T-helper 1 cell treated with Interleukin-12 subunit alpha and Interleukin-12 subunit beta and Interleukin-4 antibody, amounts not matched to agents 30 μg/mL and 1 μg/mL, for 36 hours (primary cell): ENCODE data around the gene ABHD16B.

Experiments
- H3K27ac Mint-ChIP-seq: one replicate; pipeline ENCODE4 v1.8.0; 2021; ENCODE audit warnings: mild to moderate bottlenecking, mixed read lengths
- H3K27me3 Mint-ChIP-seq: one replicate; pipeline ENCODE4 v1.8.0; 2021; ENCODE audit warnings: low read depth, mixed read lengths
- H3K36me3 Mint-ChIP-seq: one replicate; pipeline ENCODE4 v1.8.0; 2021; ENCODE audit warnings: low read depth, mixed read lengths
- H3K4me1 Mint-ChIP-seq: one replicate; pipeline ENCODE4 v1.8.0; 2021; ENCODE audit warnings: low read depth, mixed read lengths
- H3K4me3 Mint-ChIP-seq: one replicate; pipeline ENCODE4 v1.8.0; 2021; ENCODE audit warnings: mild to moderate bottlenecking, moderate library complexity, mixed read lengths
- H3K9me3 Mint-ChIP-seq: one replicate; pipeline ENCODE4 v1.8.0; 2021; ENCODE audit warnings: mixed read lengths

The ABHD16B gene

DNA sequence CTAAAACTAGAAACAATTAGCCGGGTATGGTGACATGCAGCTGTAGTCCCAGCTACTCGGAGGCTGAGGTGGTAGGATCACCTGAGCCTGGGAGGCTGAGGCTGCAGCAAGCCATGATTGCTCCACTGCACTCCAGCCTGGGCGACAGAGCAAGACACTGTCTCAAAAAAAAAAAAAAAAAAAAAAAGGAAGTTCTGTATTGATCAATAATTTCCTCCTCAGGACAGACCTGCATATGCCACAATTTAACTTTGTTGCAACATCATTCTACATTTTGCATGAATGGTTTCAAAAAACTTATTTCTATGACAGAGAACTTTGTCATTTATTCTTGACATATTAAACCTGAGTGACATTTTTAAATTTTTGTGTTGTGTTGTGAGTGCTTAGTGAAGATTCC, 39.1 kb downstream of the ABHD16B start:
- Mint-ChIP-seq H3K4me3 (no peak overlapping the region), H3K27ac (no peak overlapping the region), H3K36me3 (peaks cover 26% of the 10 kb centered on the region), H3K4me1 (peaks cover 45% of the 10 kb centered on the region), H3K27me3 (no peaks in the 10 kb centered on the region), H3K9me3 (no peaks in the 10 kb centered on the region)

DNA sequence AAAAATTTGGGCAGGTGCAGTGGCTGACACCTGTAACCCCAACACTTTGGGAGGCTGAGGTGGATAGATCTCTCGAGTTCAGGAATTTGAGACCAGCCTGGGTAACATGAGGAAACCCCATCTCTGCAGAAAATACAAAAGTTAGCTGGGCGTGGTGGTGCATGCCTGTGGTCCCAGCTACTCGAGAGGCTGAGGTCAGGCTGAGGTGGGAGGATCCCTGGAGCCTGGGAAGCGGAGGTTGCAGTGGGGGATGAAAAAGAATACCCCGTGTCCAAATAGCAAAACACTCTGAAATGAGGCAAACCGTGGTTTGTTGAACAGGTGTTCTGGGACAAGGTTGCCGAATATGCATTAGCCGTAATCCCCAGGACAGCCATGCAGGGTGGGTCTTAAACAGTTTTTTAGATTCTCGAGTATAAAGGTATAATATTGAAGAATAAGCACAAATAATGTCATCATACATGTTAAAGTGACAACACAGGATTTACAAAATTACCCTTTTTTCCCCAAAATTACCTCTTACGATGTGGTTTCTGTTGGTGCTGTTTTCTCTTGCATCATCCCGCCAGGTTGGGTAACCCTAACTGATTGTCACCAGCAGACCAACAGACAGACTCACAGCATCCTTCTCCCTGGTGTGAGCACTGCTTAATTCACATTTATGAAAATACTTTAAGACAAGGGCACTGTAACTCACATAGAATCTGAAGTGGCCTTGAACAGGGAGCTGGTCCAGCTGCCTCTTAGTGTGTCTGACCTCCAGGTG, 42.7 kb downstream of the ABHD16B start:
- Mint-ChIP-seq H3K4me3 (no peak overlapping the region), H3K36me3 (peaks cover 12% of the 10 kb centered on the region), H3K27me3 (no peaks in the 10 kb centered on the region), H3K4me1 (peaks cover 22% of the 10 kb centered on the region), H3K9me3 (no peaks in the 10 kb centered on the region), H3K27ac (peak overlapping the region; percentile 72)

GRCh38 chr20:63908008-63908682, 46.8 kb downstream of the ABHD16B start:
- Mint-ChIP-seq H3K27me3 (no peaks in the 10 kb centered on the region), H3K9me3 (no peaks in the 10 kb centered on the region), H3K4me3 (no peak overlapping the region), H3K36me3 (peaks cover 11% of the 10 kb centered on the region), H3K4me1 (peaks cover 27% of the 10 kb centered on the region), H3K27ac (peak overlapping the region; percentile 21)

GRCh38 chr20:63911176-63911575, 49.9 kb downstream of the ABHD16B start:
- no peak overlapping the region for H3K4me3 Mint-ChIP-seq
- peaks cover 13% of the 10 kb centered on the region for H3K36me3 Mint-ChIP-seq
- no peaks in the 10 kb centered on the region for H3K27me3 Mint-ChIP-seq
- peaks cover 3% of the 10 kb centered on the region for H3K9me3 Mint-ChIP-seq
- H3K4me1 Mint-ChIP-seq: peaks cover 22% of the 10 kb centered on the region
- no peak overlapping the region for H3K27ac Mint-ChIP-seq
